ENCODE measurements around the gene NKAIN2.
"Not testable (repeated sequence)": the region's sequence is repeated elsewhere in the genome, so short reads cannot be mapped to it uniquely, and the experiment has no call there.

NKAIN2 gene

DNA sequence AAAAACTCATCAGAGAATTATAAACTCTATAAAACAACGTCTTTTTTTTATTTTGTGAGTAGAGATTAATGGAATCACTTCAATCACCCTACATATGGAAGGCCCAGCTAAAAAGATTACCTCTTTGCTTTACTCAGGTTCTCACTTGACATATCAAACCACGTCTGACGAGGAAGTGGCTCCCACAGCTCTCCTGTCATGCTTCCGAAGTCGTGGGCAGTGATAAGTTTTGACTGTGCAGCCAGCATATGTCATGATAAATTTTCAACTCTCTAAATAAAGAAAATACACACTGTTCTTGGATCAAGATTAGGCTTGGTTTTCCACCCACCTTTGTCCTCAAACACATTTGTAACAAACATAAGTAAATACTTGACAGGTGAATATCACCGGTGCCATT is 879.1 kb downstream of the NKAIN2 start:
- no peak for DNase-seq (ENCODE audit: low read depth)

DNA sequence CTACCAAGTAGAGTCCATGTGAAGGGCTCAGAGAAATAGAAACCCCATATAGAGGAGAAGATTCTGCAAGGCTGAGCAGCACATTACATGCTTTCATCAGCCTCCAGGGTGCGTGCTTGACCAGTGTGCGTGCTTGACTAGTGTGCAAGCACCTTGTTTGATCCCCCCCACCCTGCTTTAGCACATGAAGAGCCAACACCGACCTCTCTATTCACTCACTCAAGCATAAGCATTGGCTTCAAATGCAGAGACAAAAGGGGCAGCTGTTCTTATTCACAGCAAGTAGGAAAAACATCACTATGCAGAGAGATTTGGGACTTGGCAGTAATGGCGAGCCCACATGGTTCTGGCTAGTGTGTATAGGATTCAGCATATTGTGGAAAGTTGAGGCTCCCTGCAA is 879.8 kb downstream of the NKAIN2 start:
- DNase-seq (ENCODE audit: low read depth), result no peak

DNA sequence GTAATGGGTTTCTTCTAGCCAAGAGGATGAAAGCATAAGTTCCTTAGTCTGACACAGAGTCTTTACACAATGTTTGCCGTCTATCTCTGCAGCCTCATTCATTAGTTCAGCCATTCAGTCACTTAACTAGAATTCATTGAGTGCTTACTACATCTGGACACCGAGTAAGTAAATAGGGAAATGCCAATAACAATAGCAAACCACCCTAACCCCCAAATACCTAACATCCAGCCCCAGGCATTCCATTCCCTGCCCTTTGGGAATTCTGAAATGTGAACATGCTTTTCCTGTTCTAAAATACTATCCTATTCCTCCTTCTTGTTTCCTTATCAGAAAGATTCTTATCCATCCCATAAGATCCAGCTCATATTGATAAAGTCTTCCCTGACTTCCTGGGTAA is 881.0 kb downstream of the NKAIN2 start:
- no peak for DNase-seq (ENCODE audit: low read depth)

DNA sequence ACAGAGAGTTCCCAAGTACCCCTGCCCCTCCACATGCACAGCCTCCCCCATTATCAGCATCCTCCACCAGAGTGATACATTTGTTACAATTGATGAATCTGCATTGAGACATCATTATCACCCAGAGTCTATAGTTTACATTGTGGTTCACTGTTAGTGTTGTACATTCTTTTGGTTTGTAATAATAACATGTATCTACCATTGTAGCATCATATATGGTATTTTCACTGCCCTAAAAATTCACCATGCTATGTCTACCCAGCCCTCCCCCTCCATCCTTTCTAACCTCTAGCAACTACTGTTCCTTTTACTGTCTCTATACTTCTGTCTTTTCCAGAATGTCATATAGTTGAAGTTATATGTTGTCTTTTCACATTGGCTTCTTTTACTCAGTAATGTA is 884.7 kb downstream of the NKAIN2 start:
- no peak for DNase-seq (ENCODE audit: low read depth)

DNA sequence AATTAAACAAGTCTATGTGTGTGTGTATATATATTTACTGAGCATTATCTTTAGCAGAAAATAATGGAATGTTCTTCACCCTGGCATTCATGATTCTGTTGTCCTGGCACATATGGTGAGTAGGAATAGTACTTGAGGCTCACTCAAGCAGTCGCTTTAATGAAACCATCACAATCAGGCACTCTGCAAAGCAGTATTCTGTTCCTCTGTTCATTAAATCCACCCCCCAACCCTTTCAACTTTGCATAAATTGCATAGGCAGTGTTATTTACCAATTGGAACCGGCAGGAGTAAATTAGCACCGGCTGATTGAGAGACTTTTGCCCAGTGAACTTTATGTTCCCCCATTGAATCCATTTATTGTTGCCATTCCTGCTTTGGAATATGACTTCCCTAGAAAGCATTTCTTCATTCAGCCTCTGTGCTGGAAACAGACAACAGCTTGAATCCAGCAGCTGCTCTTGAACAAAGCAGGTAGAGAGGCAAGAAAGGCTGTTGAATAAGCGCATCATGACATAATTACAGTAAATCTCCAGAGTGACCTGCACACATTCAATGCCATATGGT is 890.6 kb downstream of the NKAIN2 start:
- DNase-seq (ENCODE audit: low read depth), result no peak

DNA sequence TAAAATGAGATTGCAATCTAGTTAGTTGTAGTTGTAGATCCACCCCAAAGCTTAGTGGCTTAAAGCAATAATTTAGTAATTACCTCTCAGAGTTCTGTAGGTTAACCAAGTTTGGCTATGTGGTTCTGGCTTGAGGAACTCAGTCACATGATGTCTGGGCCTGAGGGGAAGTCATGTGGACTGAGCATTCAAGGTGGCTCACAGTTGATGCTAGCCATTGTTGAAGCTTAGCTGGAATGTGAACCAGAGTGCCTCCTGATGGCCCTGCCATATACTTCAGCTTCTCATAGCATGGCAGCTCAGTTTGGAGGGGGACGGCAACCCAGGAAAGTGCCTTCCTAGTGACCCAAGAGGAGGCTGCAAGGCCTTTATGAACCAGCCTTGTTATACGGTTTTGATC is 895.4 kb downstream of the NKAIN2 start:
- DNase-seq (ENCODE audit: low read depth), result no peak

DNA sequence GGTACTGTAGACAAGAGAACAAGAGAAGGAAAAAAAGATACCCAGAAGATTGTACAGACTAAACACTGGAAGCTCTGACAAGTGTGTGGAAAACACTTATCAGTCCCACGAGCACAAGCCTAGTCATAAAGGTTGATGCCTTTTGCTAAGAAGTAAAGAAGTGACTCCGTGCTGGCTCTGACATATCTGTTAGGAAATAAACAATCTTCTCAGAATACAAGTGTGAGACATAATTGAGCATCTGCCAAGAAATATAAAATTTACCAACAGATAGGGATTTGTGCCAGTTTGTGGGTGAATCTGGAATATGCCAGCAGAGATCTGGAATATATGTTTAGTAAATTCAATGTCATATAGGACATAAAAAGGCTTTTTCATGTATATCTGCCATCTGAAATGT is 899.9 kb downstream of the NKAIN2 start:
- no peak for DNase-seq (ENCODE audit: low read depth)

DNA sequence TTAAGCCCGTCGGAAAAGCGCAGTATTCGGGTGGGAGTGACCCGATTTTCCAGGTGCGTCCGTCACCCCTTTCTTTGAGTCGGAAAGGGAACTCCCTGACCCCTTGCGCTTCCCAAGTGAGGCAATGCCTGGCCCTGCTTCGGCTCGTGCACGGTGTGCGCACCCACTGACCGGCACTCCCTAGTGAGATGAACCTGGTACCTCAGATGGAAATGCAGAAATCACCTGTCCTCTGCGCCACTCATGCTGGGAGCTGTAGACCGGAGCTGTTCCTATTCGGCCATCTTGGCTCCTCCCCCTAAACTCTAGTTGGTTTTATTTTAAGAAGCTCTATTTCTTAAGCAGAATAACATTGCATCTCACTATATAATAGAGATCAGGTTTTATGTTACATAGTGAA is 908.9 kb downstream of the NKAIN2 start:
- not testable (repeated sequence) for DNase-seq (ENCODE audit: low read depth)

DNA sequence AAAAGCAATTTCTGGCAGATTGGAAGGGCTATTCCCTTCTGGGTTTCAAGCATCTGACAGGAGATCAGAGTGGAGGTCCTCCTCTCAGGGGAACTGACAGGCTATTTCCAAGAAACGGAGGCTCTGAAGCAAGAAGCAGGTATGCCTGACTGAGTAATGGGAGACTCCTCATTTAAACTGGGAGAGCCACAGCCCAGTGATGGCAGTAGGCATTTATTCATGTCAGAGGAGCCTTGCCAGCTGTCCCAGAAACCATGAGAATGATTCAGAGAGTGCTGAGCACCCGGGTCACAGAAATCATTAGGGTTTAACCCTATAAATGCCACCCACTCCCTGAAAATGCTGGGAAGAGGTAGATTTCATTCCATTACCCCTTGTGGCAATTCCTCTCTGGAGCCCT is 911.1 kb downstream of the NKAIN2 start:
- DNase-seq (ENCODE audit: low read depth), result no peak

DNA sequence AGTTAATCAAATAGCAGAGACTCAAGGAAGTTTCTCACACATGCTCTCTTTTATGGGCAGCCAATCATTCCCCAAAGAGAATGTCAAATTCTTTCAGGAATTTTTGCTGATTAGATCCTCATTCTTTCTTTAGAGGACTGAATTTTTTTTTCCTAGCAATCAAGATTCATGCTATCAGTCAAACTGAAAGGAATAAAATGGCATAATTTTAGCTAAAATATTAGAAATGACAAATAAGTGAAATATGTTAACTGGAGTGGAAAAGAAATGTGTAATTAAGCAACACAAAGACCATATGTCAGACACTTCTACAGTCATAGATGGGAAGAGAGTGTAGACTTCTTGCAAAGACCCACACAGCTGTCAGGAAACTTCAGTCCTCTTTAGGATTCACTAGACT is 916.2 kb downstream of the NKAIN2 start:
- DNase-seq (ENCODE audit: low read depth), result no peak

DNA sequence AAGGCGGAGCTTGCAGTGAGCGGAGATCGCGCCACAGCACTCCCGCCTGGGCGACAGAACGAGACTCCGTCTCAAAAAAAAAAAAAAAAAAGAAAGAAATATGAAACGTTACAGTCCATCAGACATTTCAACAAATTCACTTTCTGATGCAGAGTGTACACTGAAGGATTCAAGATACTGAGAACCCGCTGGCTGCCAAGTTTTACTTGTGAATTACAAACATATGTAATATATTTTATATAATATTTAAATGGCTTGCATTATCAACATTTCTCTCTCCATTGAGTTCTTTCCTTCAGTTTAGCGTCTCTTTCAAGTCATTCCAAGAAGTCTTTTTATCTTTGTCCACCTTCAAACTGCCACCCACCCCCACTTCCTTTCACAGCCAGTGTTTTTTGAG is 917.7 kb downstream of the NKAIN2 start:
- DNase-seq (ENCODE audit: low read depth), result no peak

DNA sequence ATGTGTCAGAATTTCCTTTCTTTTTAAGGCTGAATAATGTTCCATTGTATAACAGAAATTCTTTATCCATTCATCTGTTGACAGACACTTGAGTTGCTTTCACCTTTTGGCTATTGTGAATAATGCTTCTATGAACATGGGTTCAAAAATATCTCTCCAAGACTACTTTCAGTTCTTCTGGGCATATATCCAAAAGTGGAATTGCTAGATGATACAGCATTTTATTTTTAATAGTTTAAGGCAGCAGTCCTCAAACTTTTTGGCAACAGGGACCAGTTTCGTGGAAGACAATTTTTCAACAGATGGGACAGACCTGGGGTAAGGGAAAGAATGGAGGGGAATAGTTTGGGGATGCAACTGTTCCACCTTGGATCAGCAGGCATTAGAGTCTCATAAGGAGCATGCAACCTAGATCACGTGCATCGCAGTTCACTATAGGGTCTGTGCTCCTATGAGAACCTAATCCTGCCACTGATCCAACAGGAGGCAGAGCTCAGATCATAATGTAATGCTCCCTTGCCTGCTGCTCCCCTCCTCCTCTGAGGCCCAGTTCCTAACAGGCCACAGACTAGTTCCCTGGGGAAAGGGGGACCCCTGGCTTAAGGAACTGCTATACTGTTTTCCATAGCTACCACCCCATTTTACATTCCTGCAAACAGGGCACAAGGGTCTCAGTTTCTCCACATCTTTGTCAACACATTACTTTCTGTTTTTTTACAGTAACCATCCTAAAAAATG is 918.6 kb downstream of the NKAIN2 start:
- DNase-seq (ENCODE audit: low read depth), result no peak

DNA sequence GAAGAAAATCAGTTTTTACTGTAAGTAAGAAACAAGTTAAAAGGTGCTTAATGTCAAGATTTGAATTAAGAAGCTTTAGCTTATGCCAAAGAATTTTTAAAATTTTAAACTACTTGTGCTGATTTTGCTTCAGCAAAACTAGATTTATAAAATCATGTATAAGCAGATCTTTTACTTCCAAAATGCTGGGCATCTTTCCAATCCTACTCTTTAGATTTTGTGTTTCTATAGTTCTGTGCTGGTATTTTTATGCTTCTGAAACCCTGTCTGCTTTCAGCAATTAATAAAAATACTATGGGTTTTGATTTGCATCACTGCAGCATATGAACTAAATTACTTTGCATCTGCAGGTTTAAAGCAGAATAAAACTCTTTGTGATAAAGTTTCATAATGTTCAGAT is 920.0 kb downstream of the NKAIN2 start:
- no peak for DNase-seq (ENCODE audit: low read depth)

DNA sequence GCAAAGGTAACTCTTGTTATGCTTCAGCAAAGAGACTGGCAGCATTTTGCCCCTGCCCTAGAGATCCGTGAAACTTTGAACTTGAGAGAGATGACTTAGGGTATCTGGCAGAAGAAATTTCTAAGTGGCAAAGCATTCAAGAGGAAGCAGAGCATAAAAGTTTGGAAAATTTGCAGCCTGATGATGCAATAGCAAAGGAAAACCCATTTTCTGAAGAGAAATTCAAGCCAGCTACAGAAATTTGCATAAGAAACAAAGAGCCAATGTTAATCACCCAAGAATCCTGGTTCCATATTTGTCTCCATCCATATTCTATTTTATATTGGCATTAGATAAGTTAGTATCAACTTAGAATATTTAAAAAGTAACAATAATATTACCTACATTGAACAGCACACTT is 934.1 kb downstream of the NKAIN2 start:
- not testable (repeated sequence) for DNase-seq (ENCODE audit: low read depth)

DNA sequence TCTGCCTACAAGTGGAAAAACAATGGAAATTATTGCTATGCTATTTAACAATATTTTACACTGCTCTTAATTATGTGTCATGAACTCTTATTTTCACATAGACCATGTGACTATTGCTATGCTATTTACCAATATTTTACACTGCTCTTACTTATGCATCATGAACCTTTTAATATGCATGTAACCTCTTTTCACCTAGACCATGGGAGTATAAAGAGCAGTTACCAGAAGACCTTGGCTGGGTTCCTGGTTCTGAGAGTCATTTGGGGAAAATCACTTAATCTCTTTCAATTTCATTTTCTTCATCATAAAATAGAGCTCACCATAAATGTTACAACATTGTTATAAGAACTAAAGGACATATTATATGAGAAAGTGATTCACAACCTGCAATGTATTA is 934.8 kb downstream of the NKAIN2 start:
- no peak for DNase-seq (ENCODE audit: low read depth)

DNA sequence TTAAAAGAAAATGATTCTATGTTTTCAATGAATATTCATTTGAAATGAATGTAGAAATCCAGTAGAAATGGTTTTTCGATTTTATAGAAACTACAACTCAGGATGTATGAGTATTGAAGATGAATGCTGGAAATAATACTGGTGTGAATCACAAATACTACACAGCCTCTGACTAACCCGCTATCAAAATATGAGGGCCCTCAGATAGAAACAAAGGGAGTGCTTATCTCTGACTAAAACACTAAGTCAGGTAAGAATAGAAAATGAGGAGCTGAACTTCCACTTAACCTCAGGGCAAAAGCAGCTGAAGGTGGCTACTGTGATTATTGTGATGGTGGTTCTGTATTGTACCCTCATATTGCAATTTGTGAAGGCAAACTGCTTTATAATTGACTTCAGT is 937.7 kb downstream of the NKAIN2 start:
- DNase-seq (ENCODE audit: low read depth), result no peak

DNA sequence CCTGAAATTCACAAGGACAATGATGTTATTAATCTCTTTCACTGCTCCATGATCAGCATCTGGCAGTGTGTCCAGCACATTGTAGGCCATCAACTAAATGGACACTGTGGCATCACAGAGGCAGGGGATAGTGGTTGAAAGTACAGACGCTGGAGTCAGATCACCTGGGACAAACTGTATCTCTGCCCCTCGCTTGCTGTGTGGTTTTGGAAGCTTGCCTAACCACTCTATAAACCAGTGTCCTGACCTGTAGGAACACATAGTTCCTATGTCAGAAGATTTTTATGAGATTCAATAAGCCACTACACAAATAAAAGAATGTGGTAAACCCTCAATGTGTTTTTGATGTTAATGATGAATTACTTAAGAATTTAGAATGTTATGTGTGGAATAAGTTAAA is 939.3 kb downstream of the NKAIN2 start:
- DNase-seq (ENCODE audit: low read depth), result no peak

DNA sequence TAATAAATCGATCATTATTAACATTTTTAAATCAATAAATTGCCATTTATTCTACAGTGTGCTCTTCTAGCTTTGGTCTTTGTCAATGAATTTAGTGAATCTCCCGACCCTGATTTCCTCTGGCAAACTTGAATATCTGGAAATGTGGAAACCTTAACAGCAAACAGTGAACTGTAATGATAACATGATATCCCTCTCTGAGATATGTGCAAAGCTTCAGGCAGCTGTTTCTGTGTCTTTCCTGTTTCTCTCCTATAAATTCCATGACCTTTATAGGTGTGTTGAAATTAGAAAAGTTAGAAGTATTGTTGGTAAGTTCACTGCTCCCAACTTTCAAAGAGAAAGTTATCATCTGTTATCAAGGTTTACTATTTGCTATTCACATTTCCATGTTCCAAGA is 939.8 kb downstream of the NKAIN2 start:
- DNase-seq (ENCODE audit: low read depth), result no peak

DNA sequence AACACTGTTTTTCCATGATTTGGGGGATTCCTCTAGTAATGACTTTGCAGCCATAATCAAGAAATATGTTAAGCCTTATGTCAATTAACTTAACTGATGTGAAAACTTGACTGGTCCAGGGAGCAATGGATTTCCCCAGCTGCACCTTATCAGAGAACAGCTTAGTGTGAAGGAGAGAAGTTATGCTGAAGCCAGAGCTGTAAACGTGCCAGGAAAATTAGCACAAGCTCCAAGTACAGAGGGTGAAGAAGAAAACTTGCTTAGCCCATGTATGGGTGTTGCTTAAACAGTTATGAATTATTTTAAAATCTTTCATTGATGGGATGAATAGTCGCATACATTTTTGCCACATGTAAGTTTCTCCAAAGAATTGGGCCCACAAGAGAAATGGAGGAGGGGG is 943.7 kb downstream of the NKAIN2 start:
- no peak for DNase-seq (ENCODE audit: low read depth)

DNA sequence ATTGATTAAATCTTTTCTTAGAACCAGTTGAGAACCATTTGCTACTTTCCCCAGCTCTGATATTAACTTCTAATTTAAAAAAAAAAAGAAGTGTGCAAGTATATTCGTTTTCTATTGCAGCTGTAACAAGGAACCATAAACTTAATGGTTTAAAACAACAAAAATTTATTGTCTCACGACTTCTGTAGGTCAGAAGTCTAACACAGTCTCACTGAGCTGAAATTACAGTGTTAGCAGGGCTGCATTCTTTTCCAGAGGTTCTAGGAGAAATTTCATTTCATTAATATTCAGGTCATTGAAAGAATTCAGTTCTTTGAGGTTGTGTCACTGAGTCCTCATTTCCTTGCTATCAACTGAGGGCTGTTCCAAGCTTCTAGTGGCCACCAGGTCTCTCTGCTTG is 945.1 kb downstream of the NKAIN2 start:
- DNase-seq (ENCODE audit: low read depth), result no peak

DNA sequence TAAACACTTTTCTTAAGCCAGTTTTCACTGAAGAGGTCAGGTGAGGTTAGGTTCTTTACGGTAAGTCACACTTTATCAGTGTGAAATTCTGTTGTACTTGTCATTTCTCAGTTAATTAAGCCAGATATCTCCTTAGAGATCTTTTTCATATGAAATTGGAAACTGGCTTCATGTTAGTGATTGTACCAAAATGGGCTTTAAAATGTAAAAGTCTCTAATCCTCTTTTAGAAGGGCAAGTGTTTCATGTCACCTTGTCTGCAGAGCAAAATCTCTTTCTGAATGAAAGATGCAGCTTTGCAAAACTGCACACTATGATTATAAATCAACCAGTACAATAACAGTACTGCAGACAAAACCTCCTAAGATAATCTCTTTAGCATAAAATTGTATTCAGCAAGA is 949.3 kb downstream of the NKAIN2 start:
- no peak for DNase-seq (ENCODE audit: low read depth)

DNA sequence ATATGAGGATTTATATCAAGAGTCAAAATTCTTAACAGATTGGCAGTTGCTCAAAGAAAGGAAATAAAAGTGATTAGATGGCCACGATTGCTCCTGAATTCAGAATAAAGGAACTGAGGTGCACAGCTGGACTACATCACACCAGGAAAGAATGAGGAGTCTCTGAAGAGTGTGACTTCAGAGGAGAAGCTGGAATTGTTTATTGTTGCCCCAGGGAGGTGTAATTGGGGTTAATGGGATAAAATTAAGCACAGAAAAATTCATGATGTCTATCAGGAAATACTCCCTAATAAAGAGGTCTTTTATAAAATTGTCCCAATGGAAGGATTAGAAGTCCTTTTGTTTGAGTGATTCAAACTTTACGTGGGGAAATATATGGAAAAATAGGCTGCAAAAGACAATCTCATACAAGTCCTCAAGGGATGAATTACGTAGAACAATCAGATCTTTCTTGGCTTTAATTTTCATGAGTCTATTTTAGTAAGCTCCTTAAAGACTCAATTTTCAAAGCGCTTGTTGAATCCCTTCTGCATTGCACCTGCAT is 950.0 kb downstream of the NKAIN2 start:
- no peak for DNase-seq (ENCODE audit: low read depth)

DNA sequence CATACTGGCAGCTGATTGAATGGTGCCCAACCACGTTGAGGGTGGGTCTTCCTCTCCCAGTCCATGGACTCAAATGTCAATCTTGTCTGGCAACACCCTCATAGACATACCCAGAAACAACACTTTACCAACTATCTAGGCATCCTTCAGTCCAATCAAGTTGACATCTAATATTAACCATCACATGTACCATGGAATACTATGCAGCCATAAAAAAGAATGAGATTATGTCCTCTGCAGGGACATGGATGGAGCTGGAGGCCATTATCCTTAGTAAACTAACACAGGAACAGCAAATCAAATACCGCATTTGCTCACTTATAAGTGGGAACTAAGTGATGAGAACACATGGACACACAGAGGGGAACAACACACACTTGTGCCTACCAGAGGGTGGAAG is 951.7 kb downstream of the NKAIN2 start:
- DNase-seq (ENCODE audit: low read depth), result no peak

DNA sequence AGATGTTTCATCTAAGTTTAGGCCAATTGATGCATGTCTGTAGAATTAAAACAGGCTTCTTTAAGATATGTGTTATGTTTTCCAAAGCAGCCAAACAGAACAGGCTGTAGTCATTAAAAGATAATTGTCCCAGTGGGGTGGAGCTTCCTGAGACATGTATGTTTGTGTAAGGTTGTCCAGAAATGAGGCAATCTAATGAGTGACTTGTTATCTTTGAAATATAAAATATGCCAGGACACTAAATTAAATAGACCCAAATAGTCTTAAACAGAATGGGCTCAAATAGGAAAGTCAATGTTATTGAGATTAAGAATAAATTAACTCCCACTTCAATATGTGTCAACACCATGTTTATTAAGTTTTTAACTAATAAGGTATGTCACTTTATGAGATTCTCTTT is 953.9 kb downstream of the NKAIN2 start:
- DNase-seq (ENCODE audit: low read depth), result no peak

Measured in fibroblast of the conjunctiva (primary cell).